ENCODE results near the gene MMP7.

DNA sequence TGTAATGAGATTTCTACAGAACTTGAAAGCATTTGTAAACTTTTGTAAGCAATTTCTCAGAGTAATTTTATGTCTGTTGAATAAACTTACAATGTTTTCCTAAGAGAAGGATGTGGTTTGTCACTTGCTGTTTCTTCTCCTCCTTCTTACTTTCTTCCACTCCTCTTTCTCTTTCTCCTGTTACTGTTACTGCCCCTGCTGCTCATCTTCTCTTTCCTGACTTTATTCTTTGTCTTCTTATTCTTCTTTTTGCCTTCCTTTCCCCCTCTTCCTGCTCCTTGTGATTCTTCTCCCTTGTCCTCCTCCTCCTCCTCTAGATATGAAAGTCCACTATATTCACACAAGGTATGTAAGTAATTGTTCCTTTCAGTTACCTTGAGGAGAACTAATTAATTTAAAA lies 31.1 kb upstream of the MMP7 start:
- no peak for TF ChIP-seq POLR2AphosphoS5 (IDR thresholded peaks at IDR 0.05; ENCODE audit: borderline replicate concordance, low read depth, low read length)
- TF ChIP-seq EZH2 (IDR thresholded peaks at IDR 0.05), result no peak
